ENCODE results near the gene LPCAT1.

LPCAT1 gene

GRCh38 chr5:1554410-1554967 is 30.7 kb upstream of the LPCAT1 start:
- no peak for DNase-seq

GRCh38 chr5:1553539-1554409 is 30.0 kb upstream of the LPCAT1 start:
- DNase-seq: no peak

- DNase-seq: peak in 1 of 3 experiments; percentile 73
Measured at GRCh38 chr5:1552521-1553255, 28.9 kb upstream of the LPCAT1 start.

GRCh38 chr5:1551426-1552301 is 27.9 kb upstream of the LPCAT1 start:
- peak in 1 of 3 experiments; percentile 39 for DNase-seq

- no peak for DNase-seq
Measured at GRCh38 chr5:1550287-1551076, 26.7 kb upstream of the LPCAT1 start.

- DNase-seq: no peak
Measured at GRCh38 chr5:1549475-1550030, 25.8 kb upstream of the LPCAT1 start.

- no peak for DNase-seq
Measured at GRCh38 chr5:1548702-1549474, 25.1 kb upstream of the LPCAT1 start.

GRCh38 chr5:1547655-1548054 is 23.9 kb upstream of the LPCAT1 start:
- no peak for DNase-seq

- no peak for DNase-seq
Measured at GRCh38 chr5:1547236-1547635, 23.5 kb upstream of the LPCAT1 start.

GRCh38 chr5:1546556-1546955 is 22.8 kb upstream of the LPCAT1 start:
- no peak for DNase-seq

- DNase-seq: peak in 2 of 3 experiments; percentile 70 to 96
Measured at GRCh38 chr5:1545805-1546355, 22.1 kb upstream of the LPCAT1 start.

- DNase-seq: no peak
Measured at GRCh38 chr5:1545126-1545804, 21.5 kb upstream of the LPCAT1 start.

GRCh38 chr5:1544294-1544961 is 20.7 kb upstream of the LPCAT1 start:
- DNase-seq: no peak

- no peak for DNase-seq
Measured at GRCh38 chr5:1543398-1544293, 19.9 kb upstream of the LPCAT1 start.

- DNase-seq: no peak
Measured at GRCh38 chr5:1542781-1543180, 19.0 kb upstream of the LPCAT1 start.

GRCh38 chr5:1541702-1542400 is 18.1 kb upstream of the LPCAT1 start:
- no peak for DNase-seq
